MM.1S (cell line): ENCODE results near the gene FCAMR.

Source experiments
- CTCF ChIP-seq: fragments of 300-600 bp; sonication (generic); IDR thresholded peaks from 2 replicates; pipeline ENCODE4 v1.5.1; 2016; ENCODE audit warnings: antibody characterized with exemption, low read length, mixed read lengths
- EZH2 ChIP-seq: fragments of 300-600 bp; sonication (generic); optimal IDR thresholded peaks from 2 replicates; pipeline ENCODE3; 2017; ENCODE audit warnings: low read depth, mild to moderate bottlenecking, antibody characterized with exemption, low read length, mixed read lengths
- EZH2phosphoT487 ChIP-seq: fragments of 300-600 bp; sonication (generic); IDR thresholded peaks from 2 replicates; pipeline ENCODE4 v1.6.1; 2018; ENCODE audit warnings: antibody characterized with exemption, low read length

DNA sequence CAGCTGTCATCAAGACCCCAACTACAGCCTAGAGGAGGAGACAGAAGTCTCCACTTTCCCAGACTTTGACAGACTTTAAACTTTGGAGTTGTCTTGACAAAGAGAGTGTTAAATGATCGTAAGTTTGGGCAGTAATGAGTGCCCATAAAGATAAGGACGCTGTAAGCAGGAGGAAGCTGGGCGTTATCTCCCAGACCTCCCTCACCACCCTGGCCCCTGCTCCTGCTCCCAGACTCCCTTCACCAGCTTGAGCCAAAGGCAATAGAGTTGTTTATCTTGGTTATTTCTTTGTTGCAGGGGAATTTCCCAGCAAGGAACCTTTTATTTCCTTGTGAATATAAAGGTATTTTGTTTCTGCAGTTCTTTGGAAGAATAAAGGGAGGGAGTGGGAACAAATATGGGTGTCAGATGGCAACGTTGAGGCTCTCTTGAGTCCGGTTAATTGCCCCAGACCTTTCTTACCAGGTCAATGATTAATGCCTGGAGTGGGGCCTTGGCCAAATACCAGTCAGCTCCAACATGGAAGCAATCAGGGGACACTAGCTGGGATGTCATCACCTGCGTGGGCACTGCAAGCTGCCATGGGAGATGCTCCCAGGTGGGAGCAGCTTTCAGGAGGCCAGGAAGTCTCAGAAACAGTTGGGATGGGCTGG, 28.4 kb downstream of the FCAMR start:
- TF ChIP-seq CTCF, result no peak
- no peak for TF ChIP-seq EZH2
- TF ChIP-seq EZH2phosphoT487, result no peak
